Muscle of arm (tissue), 12 donors: Measurements from ENCODE around the gene GPR146. TPM values are rescaled to one million over a fixed set of nuclear protein-coding genes. Genes with fewer than 3 reads are reported as not detected.

Source experiments
- DNase-seq: peaks from one replicate; pipeline ENCODE4 v3.0.0-alpha.2; 2013
- polyA plus RNA-seq, 12 donors: library from polyadenylated mRNA; unstranded; fragments of 120-200 nt; gene quantifications; one replicate each; pipeline ENCODE4 v1.2.1, GENCODE V29; 2013; ENCODE audit not compliant: insufficient read length in 12 of 12

GPR146 gene
- polyA plus RNA-seq, 12 donors: 2.0 to 4.8 (median 3.3) TPM; not detected in 2

DNA sequence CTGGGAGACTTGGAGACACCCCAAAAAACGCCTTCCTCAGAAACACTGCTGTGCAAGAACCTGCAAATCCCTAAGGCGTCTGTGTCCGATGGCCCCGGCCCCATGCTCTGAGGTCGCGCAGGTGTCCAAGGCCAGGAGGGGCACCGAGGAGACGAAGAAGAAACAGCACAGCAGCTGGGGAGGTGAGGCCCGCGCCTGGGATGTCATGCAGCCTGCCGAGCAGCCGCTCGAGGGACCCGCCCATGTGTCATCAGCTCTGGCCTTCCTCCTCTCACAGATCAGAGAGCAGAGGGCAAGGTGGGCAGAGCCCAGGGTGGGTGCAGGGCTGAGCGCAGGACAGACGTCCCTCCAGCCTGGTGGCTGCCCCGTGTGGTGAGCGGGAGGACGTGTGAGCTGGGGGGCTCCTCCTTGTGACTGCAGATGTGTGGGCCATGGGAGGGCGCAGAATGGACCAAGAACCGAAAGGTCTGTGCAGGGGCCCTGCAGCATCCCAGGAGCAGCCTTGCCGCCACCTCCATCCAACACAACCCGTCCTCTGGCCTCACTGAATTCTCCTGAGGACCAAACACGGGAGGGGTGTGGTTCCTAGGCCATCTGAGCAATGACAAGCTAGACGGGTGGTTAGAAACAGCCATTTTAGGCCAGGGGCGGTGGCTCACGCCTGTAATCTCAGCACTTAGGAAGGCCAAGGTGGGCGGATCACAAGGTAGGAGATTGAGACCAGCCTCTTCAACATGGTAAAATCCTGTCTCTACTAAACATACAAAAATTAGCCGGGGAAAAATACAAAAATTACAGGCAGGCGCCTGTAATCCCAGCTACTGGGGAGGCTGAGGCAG is 30.5 kb downstream of the GPR146 start:
- DNase-seq: no peak

DNA sequence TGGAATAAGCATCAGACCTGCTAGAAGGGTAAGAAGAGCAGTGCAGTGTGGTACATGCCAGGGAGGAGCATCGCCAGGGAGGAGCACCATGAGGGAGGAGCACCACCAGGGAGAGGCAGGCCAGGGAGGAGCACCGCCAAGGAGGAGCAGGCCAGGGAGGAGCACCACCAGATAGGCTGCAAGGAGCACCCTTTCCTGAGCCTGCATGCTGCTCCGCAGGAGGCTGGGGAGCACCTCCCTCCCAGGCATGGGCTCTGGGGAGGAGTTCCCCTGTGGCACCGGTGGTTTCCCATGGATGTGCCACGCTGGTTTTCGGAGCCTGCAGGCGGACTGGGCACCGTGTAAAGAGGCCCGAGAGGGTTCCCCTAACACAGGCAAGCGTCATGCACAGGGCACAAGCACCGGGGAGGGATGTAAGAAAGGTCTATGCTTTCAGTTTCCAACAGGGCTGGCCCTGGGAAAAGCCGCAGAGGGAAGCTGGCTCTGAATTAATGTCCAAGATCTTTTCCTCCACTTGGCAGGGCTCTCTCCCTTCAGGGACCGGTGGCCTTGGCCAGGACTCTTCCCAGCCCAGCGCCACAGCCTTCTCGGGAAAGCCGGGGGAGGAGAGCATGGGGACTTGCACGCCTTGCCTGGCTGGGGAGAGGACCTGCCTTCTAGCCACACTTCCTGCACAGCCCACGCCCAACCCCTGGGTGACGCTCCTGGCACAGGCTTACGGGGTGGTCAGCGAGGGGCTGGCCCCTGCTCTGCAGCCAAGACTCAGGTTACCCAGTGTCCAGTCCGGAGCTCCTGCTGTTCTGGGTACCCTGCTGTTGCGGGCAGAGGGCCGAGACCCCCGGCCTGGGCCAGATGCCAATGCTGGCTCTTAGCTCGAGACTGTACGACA is 32.1 kb downstream of the GPR146 start:
- no peak for DNase-seq

DNA sequence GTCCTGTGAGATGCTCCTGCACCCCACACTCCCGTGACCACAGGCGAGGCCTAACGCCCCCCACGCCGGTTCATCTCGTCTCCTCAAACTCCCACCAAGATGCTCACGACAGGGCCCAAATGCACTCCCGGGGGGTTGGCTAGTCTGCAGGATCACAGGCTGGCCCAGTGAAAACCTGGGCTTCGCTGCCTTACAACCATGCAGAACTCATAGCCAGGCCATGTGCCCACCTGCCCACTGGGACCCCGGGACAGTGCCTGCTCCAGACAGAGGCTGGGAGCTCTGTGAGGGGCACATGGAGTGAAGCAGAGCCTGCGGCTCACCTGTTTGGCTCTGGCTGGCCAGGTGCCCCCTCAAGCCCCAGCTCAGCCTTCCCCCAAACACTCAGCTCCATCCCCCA is 34.2 kb downstream of the GPR146 start:
- DNase-seq: no peak

DNA sequence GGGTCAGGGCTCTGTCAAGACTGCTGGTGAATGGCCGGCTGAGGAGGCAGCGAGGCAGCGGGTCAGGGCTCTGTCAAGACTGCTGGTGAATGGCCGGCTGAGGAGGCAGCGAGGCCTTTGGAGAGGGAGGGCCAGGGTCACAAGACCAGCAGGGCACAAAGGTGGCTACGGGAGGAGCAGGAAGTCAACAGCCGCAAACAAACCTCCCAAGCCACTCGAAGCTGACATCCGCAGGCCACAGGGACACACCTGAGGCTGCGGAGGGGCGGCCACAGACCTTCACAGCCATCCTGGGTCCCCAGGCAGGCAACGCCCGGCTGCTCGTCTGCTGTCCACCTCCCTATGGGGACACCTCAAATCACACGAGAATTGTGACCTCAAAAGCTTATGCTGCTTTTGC is 34.6 kb downstream of the GPR146 start:
- no peak for DNase-seq

DNA sequence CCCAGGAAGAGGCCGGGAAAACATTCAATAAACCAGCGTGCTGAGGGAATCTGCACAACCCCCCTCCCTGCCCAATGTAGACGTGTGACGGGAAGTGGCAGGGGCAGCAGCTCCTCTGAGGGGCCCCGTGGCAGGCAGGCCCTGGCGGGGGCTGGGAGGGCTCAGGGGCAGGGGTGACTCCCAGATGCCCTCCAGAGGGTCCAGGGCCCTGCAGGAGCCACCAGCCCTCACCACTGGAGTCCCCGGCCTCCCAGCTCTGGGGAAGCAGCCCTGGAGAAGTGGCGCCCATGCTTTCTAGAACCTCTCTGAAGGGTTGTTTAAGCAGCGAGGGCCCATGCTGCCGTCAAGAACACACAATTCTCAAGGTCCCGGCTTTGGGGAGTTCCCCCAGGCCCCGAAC is 35.2 kb downstream of the GPR146 start:
- no peak for DNase-seq

DNA sequence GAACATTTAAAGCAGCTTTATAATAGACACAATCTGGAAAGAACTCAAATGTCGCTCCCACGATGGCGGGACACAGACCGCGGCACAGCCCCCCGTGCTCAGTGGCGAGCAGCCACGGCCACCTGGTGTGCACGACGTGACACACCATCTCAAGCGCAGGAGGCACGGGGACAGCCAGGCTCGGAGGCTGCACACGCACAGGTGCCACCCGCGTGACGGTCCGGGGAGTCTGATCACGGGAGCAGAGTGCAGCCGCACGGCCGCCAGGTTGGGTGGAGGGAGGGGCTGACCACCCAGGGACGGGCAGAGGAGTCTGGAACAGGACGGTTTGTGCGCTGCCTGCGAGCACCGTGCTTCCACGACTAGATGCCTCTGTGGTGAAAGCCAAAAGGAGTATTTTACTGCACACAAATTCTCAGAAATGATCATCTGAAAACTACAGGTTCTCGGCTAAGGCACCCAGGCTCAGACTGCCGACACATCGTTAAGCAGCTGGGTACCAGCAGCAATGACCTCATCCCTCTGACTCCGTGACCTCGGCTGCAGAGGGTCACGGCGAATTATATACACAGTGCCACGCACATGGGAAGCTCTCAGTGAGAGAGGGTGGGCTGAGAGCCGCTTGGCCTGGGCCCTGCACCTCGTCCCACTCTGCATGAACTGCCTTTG is 36.0 kb downstream of the GPR146 start:
- DNase-seq: no peak

DNA sequence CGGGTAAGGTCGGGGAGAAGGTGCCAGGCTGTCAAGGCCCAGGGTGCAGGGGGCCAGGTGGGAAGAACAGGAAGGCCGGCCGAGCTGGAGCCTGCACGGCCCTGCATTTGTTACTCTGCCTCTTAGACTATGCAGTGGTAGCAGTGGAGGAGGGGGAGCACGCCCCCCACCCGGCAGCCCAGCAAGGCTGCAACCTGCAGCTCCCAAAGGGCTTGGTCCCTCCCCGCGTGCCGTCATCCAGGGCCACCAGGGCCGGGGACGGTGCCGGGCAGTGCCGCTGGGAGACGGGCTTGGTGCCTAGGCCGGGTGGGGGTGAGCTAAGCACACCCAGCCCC is 36.5 kb downstream of the GPR146 start:
- no peak for DNase-seq

DNA sequence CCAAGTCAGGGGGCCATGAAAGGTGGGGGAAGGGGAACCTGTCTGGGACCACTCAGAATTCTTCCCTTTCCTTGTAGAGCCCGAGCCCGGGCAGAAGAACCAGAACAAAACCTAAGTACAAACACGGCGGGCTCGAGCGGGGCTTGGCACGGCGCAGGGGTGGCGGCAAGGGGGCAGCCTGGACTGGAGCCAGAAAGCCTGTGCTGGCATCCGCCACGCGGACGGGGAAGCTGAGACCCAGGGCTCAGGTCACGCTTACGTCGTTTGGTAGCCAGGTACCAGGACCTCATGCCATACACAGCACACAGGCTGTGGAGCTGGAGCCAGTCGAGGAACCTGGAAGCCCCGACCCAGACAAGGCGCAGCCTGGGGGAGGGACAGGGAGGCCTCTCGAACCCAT is 37.0 kb downstream of the GPR146 start:
- no peak for DNase-seq

DNA sequence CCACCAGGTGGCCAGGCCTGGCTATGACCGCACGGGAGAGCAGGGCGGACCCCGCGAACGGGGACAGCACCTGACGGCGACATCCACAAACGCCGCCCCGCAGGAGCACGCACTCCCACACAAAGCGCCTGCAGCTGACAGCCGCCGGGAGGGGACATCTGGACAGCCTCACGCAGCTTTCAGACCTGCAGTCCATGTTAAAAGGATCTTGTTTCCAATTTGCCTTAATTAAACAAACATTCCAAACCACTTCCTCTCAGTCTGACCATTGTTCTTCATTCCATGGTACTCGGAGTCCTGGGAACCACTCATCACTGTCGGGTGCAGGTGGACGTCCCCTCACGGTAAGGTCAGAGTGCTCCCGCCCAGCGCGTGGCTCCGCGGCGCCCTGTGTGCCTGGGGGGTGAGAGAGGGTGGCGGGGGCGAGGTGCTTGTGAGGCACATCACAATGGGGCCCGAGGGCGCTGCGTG is 37.6 kb downstream of the GPR146 start:
- DNase-seq: no peak

DNA sequence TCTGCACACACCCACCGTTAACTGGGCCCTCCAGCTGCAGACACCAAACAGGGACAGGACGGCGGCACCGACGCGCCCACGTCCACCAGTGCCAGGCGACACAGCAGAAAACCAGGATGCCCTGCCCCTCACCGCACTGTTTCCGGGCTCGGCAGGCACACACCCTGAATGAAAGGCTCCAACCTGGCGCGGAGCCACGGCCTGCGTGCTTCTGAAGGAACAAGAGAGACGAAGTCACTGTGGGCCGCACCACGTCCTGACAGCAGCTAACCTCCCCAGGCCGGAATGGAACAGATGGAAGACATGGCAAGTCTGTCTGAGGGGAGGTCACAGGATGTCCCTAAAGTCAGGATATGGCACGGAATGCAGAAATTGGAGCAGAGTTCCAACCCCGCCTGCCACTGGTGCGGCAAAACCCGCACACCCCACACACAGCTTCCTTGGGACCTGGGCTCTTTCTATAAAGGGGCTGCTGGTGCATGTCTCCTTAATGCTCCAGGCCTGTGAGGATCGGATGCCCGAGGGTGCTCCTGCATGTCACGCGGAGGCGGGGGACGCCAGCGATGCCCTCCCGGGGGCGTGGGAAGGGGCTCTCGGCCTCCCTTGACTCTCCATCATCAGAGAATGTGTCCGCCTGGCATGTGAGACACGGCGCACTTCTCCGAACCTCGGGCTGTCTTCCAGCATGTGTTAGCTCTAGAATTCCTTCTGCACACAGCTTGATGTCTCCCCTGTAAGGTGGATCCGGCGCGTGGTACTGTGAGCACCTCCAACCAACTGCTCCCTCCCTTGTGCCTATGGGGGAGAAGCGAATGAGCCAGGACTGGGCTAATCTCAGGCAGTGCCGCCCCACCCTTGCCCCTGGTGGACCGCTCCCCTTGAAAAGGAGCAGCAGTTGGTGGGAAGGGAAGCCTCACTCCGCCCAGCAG is 39.6 kb downstream of the GPR146 start:
- no peak for DNase-seq

DNA sequence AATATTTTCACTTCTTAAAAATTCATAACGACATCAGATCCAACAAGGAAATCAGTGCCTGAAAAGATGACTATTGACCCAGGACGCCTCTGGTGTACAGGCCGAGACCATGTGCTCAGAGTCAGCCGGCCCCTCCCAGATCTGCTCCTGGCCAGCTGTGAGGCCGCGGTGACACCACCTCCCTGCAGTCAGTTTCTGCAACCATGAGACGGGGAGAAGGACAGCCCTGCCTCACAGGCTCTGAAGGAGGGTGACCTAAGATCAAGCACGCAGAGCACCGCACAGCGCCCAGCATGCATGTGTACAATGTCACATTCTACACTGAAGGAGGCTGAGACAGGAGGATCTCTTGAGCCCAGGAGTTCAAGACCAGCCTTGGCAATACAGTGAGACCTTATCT is 40.9 kb downstream of the GPR146 start:
- no peak for DNase-seq

DNA sequence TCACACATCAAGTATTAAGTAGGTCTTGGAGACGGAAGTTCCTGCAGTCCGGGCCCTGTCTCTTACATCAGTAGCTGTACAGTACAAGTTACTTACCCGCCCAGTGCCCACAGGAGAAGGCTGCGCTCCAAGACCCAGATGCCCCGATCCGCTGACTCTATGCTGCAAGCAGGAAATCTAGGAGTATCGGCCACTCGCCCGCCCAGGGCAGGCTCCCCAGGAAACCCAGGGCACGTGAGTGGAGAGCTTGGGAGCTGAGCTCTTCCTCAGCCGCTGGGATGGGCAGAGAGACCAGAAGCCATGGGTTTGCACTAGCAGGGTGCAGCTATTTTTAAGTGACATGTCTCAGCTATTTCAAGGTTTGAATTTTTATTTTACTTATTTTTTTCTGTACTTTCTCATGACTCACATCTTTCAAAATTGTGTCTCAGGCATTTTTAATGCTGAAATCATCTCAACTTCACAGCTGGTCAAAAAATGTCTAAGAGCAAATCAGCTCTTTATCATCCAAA is 41.6 kb downstream of the GPR146 start:
- DNase-seq: no peak

DNA sequence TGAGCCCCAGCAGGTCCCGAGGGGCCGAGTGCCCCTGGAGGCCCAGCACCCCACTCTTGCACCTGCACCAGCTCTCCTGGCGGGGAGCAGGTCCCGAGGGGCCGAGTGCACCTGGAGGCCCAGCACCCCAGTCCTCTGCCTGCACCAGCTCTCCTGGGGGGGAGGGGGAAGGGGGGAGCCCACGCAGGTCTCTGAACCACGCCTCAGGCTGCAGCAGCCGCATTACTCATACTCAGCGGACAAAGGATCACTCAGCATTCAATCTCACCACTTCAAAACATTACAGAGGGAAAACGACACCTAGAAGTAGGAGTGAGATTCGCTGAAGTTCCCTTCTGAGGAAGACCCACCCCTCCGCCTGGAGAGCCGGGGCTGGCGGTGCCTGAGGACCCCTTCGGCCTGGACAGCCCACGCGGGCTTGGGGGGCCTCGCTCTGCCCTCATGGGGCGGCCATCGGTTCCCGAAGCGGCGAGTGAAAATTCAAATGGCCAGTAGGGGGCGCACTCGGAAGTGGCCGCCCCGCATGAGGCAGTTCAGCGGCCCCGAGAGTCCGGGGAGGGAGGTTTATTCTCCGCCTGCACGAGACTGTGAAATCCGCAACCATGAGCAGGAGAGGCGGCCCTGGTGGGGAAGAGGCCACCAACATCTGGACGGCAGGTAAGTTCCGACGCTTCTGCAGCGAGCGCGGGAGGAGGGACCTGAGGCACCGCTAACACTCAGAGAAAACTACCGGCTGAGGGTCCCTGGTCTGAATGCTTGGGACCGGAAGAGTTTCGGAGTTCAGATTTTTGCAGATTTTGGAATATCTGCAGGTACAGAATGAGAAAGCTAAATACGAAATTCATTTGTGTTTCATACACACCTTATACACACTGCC is 42.5 kb downstream of the GPR146 start:
- DNase-seq: peak; percentile 75

DNA sequence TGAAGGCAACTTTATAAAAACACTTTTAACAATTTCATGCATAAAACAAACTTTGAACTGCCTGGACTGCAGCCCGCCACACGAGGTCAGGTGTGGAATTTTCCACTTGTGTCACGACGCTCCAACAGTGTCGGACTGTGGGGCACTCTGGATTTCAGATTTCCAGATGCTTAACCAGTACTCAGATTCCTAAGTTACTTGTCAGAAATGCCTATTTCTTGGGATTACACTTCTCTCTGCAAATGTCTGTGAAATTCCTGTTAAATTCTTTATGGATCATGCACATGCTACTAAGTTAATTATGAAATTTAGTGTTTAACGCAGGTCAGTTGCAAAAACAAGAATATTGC is 43.1 kb downstream of the GPR146 start:
- no peak for DNase-seq

DNA sequence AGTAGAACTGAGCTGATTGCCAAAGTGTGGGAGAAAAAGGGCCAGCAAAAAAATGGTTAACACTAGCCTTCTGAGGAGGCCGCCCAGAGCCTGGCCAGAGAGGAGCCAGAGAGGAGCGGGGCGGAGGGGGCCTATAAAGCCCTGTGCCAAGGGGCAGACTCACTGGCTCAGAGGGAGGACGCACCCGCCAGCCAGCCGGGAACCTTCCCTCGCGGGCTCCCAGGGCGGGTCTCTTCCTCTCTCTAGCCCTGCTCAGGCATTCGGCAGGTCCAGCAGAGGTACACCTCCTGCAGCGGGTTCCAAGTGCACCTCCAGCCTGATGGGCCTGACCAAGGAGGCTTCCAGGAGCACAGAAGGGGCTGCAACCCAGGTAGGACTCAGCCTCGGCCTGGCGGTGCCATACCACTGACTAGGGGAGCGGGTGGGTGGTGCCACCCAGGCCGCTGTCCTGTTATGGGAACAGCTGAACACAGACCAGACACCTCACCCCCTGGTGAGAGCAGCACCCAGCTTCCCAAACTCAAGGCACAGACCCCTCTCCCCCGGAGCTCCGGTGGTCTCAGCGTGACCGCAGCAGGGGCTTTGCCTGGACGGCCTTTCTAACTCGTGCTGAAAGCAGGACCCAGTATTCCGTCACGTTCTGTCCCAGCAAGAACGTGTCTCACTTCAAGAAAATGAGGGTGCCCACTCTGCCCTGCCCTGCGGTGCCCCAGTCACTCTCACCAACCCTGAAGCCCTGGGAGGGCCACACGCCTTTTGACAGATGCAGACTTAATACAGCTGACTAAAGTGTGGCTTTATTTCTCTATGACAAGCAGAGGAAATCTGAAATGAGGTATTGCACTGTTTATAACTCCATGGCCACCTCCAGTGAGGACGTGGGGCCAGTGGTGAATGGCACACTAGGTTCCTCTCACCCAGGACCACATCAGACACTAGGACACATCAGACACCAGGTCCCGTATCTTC is 43.9 kb downstream of the GPR146 start, which contains the start of gene GPER1:
Gene GPER1, plus strand, starts transcription at position 162 of the 969 bp plus-strand sequence. CDS start 3,616 bp downstream, outside the sequence.
- no peak for DNase-seq

DNA sequence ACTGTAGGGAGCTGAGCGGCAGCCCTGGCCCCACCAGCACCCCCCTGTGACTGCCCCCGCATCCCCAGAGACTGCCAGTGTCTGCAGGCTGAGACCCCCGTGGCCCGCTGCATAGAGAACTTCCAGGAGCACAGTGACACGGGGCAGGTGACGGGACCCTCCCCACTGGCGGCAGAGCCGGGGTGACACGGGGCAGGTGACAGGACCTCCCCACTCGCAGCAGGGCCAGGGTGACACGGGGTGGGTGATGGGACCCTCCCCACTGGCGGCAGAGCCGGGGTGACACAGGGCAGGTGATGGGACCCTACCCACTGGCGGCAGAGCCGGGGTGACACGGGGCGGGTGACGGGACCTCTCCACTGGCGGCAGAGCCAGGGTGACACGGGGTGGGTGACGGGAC is 45.9 kb downstream of the GPR146 start:
- DNase-seq: no peak

DNA sequence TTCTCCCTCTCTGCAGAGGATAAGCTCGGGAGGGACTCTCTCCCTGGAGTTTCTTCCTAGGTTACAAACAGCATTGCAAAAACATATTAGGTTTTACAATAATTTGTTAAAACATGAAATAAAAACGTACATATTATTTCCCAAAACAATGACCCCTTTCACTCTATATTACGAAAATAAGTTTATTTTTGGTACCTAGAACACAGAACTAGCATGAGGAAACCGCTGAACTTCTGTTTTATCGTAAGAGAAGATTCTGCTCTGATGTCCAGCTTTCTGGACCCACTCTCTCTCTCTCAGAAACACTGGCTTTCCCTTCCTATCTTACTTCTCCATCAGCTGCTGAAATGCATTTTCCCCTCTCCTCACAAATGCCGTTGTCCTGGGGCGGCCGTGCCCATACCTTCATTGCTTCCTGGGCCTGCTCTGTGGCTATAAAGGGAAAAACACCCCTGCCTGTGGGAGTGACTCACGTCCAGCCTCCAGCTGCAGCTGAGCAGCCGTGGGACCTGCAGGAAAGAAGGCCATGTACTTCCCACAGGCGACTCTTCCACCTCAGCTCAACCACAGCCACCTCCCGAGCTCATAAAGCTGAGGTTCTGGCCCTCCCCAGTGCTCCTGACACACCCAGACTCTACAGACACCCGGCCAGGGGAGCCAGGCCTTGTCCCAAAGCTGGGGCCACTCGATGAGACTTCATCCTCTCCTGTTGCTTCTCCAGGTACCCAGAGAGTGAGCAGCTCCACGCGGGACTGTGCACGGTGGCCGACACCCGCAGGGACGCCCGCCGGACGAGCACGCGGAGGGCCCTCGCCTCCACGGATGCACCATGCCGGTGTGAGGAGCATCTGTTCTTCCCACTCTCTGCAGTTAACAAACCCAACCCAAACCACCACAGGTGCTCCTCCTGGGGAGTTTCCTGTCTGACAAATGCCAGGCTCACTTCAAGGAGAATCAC is 46.6 kb downstream of the GPR146 start:
- no peak for DNase-seq

DNA sequence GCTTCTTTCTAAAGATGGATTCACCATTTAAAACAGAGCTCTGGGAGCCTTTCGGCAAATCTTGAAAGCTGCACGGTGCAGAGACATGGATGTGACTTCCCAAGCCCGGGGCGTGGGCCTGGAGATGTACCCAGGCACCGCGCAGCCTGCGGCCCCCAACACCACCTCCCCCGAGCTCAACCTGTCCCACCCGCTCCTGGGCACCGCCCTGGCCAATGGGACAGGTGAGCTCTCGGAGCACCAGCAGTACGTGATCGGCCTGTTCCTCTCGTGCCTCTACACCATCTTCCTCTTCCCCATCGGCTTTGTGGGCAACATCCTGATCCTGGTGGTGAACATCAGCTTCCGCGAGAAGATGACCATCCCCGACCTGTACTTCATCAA is 47.3 kb downstream of the GPR146 start:
- DNase-seq: no peak
